HG02678 (cell line): ENCODE data around the gene RABIF.
"Not testable (repeated sequence)": the region's sequence is repeated elsewhere in the genome, so short reads cannot be mapped to it uniquely, and the experiment has no call there.

Source experiments
- ATAC-seq: cut with Tn5 transposase; IDR thresholded peaks from one replicate; pipeline ENCODE4 v1.9.1; 2021; ENCODE audit warnings: mild to moderate bottlenecking, moderate library complexity; ENCODE audit not compliant: unreplicated experiment

The RABIF gene

GRCh38 chr1:202835548-202836072, 53.3 kb downstream of the RABIF start:
- ATAC-seq: no peak

GRCh38 chr1:202834771-202835547, 54.0 kb downstream of the RABIF start:
- no peak for ATAC-seq

GRCh38 chr1:202831906-202832305, 57.0 kb downstream of the RABIF start:
- no peak for ATAC-seq

- ATAC-seq: not testable (repeated sequence)
These were observed 59.7 kb downstream of the RABIF start for GRCh38 chr1:202829223-202829622.
